GM18520 (cell line): ENCODE data around the gene MBD3L5.
"Not testable (repeated sequence)": the region's sequence is repeated elsewhere in the genome, so short reads cannot be mapped to it uniquely, and the experiment has no call there.

Experiments used
- ATAC-seq: cut with Tn5 transposase; IDR thresholded peaks from one replicate; pipeline ENCODE4 v1.9.1; 2021; ENCODE audit not compliant: unreplicated experiment

MBD3L5 gene

GRCh38 chr19:7051421-7051820, 21.0 kb downstream of the MBD3L5 start:
- not testable (repeated sequence) for ATAC-seq

DNA sequence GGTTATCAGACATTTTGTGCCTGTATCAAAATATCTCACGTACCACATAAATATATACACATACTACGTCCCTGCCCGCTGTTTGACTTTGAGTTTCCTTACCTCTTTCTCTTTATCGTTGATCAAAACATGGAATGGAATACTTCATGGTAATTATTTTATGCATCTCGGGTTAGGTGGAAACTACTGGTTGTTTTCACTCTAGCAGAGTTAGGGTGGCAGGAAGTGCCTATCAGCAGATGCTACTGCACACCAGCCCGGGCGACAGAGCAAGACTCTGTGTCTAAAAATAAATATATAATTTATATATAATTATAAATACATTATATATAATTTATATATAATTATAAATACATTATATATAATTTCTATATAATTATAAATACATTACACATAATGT, 22.5 kb downstream of the MBD3L5 start:
- ATAC-seq = not testable (repeated sequence)

- not testable (repeated sequence) for ATAC-seq
Observed at GRCh38 chr19:7054635-7055368, 24.4 kb downstream of the MBD3L5 start.

GRCh38 chr19:7055679-7056078, 25.3 kb downstream of the MBD3L5 start:
- not testable (repeated sequence) for ATAC-seq

- not testable (repeated sequence) for ATAC-seq
Observed at GRCh38 chr19:7056371-7056770, 26.0 kb downstream of the MBD3L5 start.

- ATAC-seq = not testable (repeated sequence)
Observed at GRCh38 chr19:7058576-7058975, 28.2 kb downstream of the MBD3L5 start, which contains the start of gene MBD3L3. Gene MBD3L3 (minus strand): TSS chr19:7058676. CDS start chr19:7058605, 71 bp downstream.

DNA sequence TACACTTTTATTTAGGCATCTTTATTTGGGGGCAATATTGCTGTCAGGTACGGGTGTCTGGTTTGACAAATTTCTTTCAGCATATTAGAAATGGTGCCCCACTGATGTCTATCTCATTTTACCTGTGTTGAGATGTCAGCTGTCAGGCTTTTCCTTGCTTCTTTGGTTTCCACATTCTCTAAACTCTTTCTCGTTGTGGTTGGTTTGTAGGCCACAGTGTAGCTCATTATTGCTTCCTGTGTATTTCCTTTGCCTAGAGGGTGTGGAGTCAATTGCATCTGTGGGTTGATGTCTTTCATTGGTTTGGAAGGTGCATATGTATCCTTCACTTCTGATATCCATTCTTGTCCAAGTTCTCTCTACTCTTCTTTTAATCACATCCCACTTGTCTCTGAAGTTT, 29.6 kb downstream of the MBD3L5 start:
- ATAC-seq = not testable (repeated sequence)

- no peak for ATAC-seq
Observed at GRCh38 chr19:7063339-7063738, 33.0 kb downstream of the MBD3L5 start.

GRCh38 chr19:7063764-7064418, 33.5 kb downstream of the MBD3L5 start:
- ATAC-seq = no peak

- not testable (repeated sequence) for ATAC-seq
Observed at GRCh38 chr19:7067122-7067521, 36.7 kb downstream of the MBD3L5 start.

DNA sequence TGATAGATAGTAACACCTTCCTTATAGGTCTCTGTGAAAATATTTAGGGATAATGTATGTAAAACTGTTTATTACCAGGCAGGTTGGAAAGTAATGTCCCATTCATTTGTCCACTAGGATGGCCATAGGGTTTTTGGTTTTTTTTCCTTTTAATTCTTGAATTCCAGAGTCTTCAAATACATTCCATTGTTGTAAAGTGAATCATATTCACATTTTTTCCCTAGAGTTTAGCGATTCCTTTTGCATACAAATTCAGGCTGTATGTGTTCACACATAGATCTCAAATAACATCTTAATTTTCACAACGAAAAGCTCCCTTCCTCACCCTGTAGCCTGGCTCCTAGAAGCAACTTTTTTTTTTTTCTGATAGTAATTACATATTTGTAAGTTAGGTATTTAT, 37.3 kb downstream of the MBD3L5 start:
- no peak for ATAC-seq

- ATAC-seq = no peak
Observed at GRCh38 chr19:7068599-7068998, 38.2 kb downstream of the MBD3L5 start.

DNA sequence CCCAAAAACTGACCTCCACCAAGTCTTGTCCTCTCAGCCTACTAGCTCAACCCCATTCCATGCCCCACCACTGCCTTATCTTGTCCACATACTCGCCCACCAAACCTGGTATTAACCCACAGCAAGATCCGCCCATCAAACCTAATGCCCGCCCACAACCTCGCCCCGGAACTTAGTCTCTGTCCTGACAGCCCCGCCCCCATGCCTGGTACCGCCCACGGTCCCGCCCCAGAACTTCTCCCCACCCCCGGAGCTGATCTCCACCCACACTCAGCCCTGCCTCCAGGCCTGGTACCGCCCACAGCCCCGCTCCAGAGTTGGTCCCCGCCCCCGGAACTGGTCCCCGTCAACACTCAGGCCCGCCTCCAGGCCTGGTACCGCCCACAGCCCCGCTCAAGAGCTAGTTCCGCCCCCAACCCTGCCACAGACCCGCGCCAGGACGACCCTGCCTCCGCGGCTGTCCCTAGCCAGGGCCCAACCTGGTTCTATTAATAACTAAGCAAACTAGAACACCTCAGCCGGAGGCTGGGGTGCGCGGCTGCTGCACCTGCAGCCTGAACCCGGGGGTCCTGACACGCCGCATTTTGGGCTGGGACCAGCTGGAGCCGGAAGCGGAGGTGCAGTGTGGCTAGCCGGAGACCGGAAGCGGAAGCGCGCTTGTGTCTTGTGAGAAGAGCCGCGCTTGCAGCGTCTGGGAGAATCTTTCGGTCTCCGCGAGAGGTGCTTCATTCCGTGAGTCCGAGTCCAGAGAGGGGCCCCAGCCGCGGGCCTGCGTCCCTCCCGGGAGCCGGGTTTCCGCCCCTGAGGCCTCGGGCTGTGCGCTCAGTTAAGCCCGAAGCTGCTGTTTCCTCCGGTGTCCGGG, 38.9 kb downstream of the MBD3L5 start, which contains the start of gene ZNF557:
ZNF557 (plus strand) TSS at position 662 of the 862 bp plus-strand sequence. CDS start 5,372 bp downstream, outside the sequence.
- ATAC-seq = peak; percentile 82

DNA sequence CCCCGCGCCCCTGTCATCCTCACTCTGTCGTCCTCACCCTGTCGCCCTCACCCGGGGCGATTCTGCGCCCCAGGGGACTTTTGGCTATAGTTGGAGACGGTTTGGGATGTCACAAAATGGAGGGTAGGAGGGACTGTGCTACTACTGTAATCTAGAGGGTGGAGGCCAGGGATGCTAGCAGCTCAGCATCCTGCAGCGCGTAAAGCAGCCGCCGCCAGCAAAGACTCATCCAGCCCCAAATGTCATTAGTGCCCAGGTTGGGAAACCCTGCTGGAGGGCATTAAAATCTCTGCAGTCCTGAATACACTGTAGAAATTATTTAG, 39.5 kb downstream of the MBD3L5 start:
- no peak for ATAC-seq

- ATAC-seq = no peak
Observed at GRCh38 chr19:7072541-7072940, 42.2 kb downstream of the MBD3L5 start.

- ATAC-seq = no peak
Observed at GRCh38 chr19:7074705-7075282, 44.4 kb downstream of the MBD3L5 start.

DNA sequence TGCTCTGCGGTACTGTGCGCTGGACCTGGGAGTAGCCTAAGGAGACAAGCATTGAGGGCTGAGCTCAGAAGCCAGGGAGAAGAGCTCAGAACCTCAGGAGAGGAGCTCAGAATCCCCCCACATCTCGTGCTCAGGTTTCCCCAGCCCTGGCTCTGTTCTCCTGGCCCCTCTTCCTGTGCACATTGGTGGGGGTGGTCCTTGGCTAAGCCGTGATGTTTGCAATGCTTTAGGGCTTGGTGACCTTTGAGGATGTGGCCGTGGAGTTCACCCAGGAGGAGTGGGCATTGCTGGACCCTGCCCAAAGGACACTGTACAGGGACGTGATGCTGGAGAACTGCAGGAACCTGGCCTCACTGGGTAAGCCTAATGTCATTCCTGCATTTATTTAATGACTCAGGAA, 45.8 kb downstream of the MBD3L5 start:
- no peak for ATAC-seq

- no peak for ATAC-seq
Observed at GRCh38 chr19:7078008-7078407, 47.6 kb downstream of the MBD3L5 start.
